Measurements from ENCODE around the gene RASSF7.
A peak's percentile ranks its signal among the peaks of the same experiment; 100 is the strongest.
"Not testable (repeated sequence)": the region's sequence is repeated elsewhere in the genome, so short reads cannot be mapped to it uniquely, and the experiment has no call there.

Gene RASSF7

GRCh38 chr11:560305-561147 is at the start of gene RASSF7, which contains the start of gene LMNTD2:
Gene RASSF7, plus strand, starts transcription at chr11:560970. Its CDS starts 799 bp downstream, at chr11:561769.
Gene LMNTD2, minus strand, starts transcription at chr11:560738. Its CDS starts 22 bp downstream, at chr11:560716.
- DNase-seq (ENCODE audit: low spot score): peak; percentile 95

GRCh38 chr11:512761-513595 is 47.8 kb upstream of the RASSF7 start:
- no peak for DNase-seq (ENCODE audit: low spot score)

DNA sequence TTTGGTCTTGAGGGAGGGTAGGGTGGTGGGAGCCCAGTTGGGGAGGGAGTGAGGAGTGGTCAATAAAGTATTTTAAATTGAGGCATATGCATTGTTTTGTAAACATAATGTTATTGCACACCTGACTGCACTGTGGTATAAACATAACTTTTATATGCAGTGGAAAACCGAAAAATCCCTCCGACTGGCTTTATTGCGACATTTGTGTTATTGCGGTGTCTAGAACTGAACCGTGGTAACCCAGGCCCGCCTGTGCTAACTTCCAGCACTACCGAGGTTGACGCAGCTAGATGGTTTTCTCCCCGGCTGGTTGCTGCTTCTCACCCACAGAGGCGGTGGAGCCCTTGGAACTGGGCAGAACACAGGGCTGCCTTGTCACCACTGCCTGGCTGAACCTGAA is 46.2 kb upstream of the RASSF7 start:
- DNase-seq (ENCODE audit: low spot score): no peak

DNA sequence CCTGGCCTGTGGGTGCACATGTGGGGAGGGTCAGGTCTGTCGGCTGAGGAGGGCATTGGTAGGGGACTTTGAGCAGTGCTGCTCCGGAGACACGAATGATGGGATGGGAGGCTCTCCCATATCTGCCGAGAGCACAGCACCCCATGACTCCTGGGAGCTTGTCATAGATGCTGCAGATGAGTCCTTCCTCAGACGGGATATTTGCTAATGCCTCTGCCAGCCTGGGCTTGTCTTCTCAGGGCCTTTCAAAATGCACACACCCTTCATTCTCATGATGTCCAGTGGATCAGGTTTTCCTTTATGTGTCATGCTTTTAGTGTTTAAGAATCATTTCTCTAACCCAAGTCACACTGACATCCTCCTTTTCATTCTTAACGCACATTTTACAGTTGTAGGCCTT is 45.6 kb upstream of the RASSF7 start:
- DNase-seq (ENCODE audit: low spot score): no peak

DNA sequence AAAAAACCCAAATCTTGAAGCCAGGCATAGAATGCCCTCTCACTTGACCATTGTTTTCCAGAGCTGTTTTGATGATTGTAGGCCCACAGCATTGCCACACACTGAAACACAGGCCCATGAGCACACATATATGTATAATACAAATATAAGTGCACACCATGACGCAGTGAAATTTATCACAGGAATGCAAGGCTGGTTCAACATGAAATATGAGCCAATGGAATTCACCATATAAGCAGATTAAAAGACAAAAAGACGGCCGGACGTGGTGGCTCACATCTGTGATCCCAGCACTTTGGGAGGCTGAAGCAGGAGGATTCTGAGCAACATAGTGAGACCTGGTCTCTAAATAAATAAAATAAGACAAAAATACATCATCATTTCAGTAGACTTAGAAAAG is 44.4 kb upstream of the RASSF7 start:
- no peak for DNase-seq (ENCODE audit: low spot score)

- not testable (repeated sequence) for DNase-seq (ENCODE audit: low spot score)
These were observed 43.7 kb upstream of the RASSF7 start for GRCh38 chr11:516918-517685.

- peak; percentile 83 for DNase-seq (ENCODE audit: low spot score)
These were observed 42.1 kb upstream of the RASSF7 start for GRCh38 chr11:518463-519202.

DNA sequence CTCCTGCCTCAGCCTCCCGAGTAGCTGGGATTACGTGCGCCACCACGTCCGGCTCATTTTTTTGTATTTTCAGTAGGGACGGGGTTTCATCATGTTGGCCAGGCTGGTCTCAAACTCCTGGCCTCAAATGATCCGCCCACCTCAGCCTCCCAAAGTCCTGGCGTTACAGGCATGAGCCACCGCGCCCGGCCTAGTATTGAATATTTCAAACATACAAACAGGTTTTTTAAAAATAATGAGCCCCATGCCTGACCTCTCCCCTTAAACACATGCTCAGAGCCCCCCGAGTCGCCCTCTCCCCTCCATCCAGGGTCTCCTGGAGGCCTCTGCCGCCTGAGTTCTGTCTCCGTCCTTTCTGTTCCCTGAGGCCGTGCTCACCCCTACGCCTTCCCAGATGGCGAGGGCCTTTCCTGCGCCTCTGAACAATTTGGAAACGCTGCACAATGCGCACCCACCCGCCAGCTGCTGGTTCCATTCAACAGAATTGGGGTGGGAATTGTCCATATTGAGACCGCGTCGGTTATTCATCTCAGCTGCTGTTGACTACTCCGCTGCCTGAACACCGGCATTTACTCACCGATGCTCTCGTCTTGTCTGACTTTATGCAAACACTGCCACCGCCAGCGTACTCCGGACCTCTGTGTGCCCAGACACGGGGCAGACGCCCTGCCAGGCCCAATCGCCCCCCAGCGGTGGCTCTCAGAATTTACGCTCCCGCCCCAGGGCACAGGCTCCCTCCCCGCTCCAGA is 40.2 kb upstream of the RASSF7 start:
- no peak for DNase-seq (ENCODE audit: low spot score)

GRCh38 chr11:521177-521688 is 39.5 kb upstream of the RASSF7 start:
- DNase-seq (ENCODE audit: low spot score): no peak

DNA sequence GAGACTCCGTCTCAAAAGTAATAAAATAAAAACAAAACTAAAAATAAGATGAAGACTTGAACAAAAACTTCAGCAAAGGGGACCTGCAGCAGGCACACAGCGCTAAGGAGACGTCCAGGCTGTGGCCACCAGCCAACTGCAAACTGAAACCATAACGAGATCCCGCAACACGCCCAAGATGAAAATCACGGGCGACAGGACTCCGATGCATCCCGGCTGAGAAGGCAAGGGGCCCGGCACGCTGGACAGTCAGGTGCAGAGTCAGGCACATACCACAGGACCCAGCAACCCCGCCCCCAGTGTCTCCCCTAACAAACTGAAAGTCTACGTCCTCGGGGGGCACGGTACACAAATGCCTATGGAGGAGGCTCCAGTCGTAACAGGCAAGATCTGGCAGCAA is 34.6 kb upstream of the RASSF7 start:
- DNase-seq (ENCODE audit: low spot score): no peak

DNA sequence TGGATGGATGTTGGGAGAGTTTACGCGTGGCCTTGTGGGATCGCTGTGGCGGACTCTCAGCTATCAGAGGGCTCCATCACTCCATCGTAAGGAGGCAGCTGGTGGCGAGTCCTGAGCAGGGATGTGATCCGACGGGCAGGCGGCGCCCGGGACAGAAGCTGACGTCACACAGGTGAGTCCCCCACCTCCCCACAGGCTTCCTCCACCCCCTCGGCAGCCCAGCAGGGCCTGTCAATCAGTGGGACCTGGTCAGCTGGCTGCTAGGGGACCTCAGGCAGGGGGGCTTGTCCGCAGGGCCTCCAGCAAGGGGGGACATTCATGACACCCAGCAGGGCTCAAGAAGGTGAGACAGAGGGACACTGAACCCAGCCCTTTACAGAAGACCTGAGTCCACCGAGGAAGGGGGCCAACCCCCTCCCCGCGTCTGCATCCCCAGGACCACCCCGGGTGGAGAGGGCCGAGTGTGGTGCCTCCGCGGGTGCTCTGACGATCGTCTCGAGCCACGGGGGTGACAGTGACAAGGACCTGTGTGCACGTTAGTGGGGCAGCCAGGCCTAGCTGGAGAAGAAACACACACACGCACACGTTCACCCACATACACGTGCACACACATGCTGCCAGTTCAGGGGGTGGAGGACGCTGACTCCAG is 32.5 kb upstream of the RASSF7 start:
- DNase-seq (ENCODE audit: low spot score): no peak

DNA sequence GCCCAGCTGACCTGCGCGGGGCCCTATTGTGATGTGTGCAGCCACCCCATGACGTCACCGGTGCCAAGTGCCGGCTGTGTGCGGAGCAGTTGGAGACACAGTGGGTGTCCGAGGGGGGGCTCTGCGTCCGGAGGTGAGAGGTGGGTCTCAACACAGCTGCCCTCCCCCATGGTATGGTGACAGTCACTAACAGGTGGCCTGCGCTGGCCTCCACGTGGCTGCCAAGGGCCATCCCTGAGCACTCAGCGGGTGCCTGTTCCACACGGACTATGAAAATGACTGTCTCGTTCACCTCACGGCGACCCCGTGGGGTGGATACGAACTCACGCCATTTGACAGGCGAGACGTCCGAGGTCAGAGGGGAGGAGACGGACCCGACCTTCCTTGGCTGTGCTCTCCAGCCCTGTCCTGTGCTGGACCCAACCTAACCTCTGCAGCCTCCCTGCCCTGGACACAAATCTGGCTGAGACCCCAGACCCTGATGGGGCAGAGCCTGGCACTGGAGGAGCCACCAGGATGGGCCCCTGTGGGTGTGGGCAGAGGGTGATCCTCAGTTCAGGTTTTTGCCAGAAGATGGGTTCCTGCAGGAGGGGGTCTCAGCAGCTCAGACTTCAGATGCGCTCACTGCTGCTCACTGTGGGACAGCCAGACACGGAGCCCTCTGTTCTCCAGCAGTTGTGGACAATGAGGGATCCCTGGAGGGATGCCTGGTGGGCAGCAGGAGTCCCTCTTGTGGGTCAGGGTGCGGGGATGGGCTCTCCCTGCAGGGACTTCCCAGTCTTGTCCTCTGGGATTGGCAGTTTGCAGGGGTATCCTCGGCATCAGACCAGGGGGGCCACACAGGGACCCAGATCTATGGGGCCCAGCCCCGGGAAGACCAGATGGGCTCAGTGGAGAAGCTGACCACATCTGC is 31.7 kb upstream of the RASSF7 start:
- no peak for DNase-seq (ENCODE audit: low spot score)

- DNase-seq (ENCODE audit: low spot score): no peak
These were observed 30.9 kb upstream of the RASSF7 start for GRCh38 chr11:529728-530411.

GRCh38 chr11:530960-531831 is 29.6 kb upstream of the RASSF7 start:
- DNase-seq (ENCODE audit: low spot score): no peak

GRCh38 chr11:531919-532526 is 28.7 kb upstream of the RASSF7 start:
- no peak for DNase-seq (ENCODE audit: low spot score)

- no peak for DNase-seq (ENCODE audit: low spot score)
These were observed 28.2 kb upstream of the RASSF7 start for GRCh38 chr11:532527-532985.

All from COLO829 (cell line).